Right ventricle myocardium inferior (tissue), 1 donor: ENCODE data around the gene RRM2. TPM values are rescaled to one million over a fixed set of nuclear protein-coding genes. Genes with fewer than 3 reads are reported as not detected.

Experiments
- ATAC-seq: fragments of 200-7000 bp; cut with Tn5 transposase; one replicate; pipeline ENCODE4 v1.9.1; 2020; ENCODE audit warnings: mild to moderate bottlenecking, moderate library complexity
- DNase-seq: peaks from one replicate; pipeline ENCODE4 v3.0.0; 2021; ENCODE audit errors: missing footprints
- intact Hi-C: fragments of 100-400 bp; cut with DNase I; formaldehyde crosslinking; loops from one replicate; pipeline ENCODE4 v1.11.0; 2022
- total RNA-seq: library from RNA; stranded (reverse); fragmentation: NEBNext Ultra II Directional; extraction: Animal tissue kit (Norgen Biotek cat#: 25700); gene quantifications from one replicate; pipeline ENCODE4 v1.2.1, GENCODE V29; 2021
- donor health status: DM: no; HTN: yes; CAD: no; lungs with severe emphysema.

Gene RRM2
- total RNA-seq, 1 donor from 2014 or later = 4.2 TPM

DNA sequence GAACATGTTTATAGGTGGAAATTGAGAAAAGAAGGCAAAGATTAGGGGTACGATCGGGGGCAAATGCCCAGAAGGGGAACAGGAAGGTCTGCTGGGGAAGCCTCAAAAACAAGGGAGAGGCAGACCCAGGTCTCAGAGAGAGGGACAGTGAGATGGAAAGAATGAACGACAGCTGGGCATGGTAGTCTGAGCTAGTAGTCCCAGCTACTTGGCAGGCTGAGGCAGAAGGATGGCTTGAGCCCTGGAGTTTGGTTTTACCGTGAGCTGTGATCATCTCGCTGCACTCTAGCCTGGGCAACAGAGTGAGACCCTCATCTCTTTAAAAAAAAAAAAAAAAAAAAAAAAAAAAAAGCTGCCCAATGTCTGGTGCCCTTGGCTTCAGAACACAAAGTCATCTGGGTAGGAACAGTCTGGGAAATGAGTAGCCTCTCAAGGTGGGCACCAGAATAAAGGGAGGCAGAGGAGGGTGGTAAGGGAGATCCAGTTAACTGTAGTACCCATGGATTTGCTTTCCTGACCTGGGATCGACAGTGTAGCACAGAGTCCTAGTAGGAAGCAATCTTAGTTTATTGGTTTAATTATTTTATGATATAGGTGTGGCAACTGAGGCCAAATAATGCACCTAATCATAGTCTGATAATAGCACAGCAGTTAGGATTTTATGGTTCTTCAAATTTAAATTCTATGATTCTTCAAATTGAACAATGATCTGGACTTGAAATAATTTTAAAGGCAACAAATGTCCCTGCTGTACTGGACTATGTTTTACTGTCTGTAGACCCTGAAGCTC is 3.5 kb downstream of the RRM2 start:
- no peak for DNase-seq
- intact Hi-C loops = loop anchor here (10.0 kb wide), 1 partner anchor 179 kb away; the partner anchor contains the start of gene HPCAL1
- no peak for ATAC-seq

DNA sequence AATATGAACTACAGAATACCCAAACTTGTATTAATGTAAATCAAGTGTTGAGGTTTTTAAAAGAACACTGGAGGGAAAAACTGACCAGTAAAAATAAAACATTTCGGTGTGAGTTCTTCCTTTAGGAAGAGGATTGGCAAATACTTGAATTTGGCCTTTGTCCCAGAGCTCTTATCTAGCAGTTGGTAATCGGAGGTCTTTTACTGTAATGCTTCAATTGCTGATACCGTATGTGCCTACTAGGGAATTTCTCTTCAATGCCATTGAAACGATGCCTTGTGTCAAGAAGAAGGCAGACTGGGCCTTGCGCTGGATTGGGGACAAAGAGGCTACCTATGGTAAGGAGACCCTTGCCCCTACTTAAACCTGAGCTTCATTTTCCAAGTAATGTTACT is 4.1 kb downstream of the RRM2 start:
- intact Hi-C loops = loop anchor here (10.0 kb wide), 1 partner anchor 178 kb away; the partner anchor contains the start of gene HPCAL1
- no peak for DNase-seq
- no peak for ATAC-seq

DNA sequence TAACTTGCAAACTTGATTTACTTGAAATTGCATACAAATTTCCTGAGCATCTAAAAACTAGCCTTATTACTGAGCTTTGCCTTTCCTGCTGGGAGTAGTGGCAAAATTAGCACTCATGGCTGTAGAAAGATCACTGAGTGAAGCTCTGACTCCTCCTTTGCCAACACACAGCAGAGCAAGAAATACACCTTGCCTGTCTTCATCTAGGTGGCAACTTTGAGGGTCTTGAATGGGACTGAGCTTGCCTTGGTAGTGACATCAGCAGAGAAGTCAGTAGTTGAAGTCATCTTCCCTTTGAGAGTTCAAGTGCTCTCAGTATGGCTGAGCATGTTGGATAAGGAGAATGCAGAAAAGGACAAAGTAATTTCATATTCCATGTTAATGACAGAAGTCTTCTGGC is 5.9 kb downstream of the RRM2 start:
- ATAC-seq = no peak
- intact Hi-C loops = loop anchor here (10.0 kb wide), 1 partner anchor 176 kb away; the partner anchor contains the start of gene HPCAL1
- no peak for DNase-seq

DNA sequence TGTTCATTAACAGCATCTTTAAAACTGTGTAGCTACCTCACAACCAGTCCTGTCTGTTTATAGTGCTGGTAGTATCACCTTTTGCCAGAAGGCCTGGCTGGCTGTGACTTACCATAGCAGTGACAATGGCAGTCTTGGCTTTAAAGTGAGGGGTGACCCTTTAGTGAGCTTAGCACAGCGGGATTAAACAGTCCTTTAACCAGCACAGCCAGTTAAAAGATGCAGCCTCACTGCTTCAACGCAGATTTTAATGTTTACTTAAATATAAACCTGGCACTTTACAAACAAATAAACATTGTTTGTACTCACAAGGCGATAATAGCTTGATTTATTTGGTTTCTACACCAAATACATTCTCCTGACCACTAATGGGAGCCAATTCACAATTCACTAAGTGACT is 7.0 kb downstream of the RRM2 start:
- DNase-seq (no peak), ATAC-seq (no peak)
- intact Hi-C loops = loop anchor here (10.0 kb wide), 1 partner anchor 175 kb away; the partner anchor contains the start of gene HPCAL1

DNA sequence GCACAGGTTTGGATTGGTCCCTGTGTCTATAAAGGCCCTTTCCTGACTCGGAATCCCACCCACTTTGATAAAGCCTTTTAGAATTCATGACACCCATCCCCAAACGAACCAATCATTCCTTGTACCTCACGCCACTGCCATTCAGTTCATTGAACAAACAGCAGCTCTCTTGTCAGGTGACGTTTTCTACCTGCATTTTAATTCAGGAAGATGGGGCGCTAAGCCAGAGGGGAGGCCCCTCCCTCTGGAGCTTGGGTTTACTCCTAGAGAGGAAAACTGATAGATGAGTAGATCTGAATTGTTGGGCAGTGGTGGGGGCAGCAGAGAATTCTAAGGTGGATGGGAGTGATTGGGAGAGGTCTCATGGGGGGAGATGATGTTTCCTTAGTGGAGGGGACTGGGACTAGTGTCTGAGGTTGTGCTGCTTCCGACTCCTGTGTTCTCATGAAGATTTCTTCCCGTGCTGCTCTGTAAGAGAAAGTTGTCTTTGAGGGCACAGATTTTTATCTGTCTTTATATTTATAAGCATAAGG is 9.6 kb downstream of the RRM2 start:
- DNase-seq = no peak
- intact Hi-C loops = no loop called here
- no peak for ATAC-seq

DNA sequence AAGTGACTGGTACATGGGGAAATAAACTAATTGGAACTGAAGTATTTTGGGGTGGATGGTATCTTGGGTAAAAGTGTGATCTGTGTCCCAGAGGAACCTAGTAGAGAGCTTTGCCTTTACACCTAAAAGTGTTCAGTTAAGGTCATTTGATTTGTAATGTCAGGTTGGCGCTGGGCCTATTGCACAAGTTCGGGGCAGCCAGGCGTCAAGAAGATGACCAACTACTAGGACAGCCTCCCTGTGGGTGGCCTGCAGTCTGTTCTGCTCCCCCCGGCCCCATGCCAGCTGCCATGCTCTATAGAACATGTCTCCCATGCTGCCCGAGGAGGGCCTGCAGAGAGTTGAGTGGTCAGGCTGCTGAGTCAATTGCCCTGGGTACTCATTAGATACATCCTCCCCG is 10.1 kb downstream of the RRM2 start:
- ATAC-seq = no peak
- no peak for DNase-seq
- intact Hi-C loops = no loop called here

DNA sequence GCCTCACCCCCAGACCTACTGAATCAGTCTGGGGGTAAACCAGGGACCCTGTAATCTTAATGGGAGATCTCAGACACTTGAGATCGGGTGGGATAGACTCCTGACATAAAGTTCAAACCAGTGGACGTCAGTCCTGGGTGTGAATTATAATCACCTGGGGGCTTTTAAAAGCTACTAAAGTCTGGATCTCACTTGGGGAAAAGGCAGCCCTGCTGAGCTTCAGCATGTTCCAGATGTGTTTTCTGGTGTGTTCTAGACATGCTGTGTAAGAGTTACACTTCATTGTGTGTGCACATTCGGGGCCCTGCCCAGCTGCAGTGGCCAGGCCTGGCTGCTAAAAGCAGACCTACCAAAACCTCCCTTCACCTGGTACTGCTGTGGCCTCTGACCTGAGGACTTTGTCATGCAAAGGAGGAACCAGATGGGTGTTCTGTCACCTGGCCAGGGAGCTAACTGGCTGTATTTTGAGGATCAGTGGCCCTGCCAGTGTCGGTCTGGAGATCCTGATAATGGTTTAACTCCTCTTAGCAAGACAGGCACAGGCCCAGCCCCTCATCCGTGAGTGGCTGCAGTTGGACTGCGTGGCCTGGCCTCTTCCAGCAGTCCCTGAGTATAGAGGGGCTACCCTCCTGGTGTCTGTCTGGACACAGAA is 10.6 kb downstream of the RRM2 start:
- intact Hi-C loops = no loop called here
- DNase-seq (no peak), ATAC-seq (no peak)

DNA sequence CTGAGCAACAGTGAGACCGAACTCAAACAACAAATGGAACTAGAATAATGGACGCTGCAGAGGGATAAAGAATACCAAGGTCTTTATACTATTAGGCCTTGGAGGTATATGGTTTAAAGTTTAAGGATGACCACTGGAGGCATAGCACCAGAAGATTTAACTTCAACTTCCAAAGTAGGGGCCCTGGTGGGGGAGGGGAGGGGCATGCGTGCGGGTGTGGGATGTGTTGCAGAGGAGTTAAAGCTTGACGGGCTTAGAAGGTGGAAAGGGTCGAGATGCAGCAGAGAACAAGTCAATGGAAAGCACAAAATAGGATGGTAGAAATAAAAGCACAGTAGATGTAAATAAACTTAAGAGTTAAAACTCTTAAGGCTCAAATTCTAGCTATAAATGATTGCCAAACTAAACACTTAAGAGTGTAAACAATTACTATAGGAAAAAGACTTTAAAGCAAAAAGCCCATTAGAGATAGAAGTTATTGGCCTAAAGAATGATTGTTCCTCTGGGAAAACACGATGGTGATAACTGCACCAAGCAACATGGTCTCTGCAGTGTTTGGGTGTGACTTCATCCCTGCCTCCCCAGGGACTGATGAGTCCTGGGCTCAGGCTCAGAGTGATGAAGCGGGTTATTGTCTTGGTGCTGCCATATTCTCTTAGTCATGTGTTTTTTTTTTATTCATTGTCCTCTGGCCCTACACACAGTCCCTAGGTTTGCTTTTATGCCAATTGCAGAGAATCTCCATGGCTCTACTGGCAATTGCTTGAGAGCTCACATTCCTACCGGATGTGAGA is 13.0 kb downstream of the RRM2 start:
- intact Hi-C loops = no loop called here
- ATAC-seq = peak; percentile 46
- no peak for DNase-seq

DNA sequence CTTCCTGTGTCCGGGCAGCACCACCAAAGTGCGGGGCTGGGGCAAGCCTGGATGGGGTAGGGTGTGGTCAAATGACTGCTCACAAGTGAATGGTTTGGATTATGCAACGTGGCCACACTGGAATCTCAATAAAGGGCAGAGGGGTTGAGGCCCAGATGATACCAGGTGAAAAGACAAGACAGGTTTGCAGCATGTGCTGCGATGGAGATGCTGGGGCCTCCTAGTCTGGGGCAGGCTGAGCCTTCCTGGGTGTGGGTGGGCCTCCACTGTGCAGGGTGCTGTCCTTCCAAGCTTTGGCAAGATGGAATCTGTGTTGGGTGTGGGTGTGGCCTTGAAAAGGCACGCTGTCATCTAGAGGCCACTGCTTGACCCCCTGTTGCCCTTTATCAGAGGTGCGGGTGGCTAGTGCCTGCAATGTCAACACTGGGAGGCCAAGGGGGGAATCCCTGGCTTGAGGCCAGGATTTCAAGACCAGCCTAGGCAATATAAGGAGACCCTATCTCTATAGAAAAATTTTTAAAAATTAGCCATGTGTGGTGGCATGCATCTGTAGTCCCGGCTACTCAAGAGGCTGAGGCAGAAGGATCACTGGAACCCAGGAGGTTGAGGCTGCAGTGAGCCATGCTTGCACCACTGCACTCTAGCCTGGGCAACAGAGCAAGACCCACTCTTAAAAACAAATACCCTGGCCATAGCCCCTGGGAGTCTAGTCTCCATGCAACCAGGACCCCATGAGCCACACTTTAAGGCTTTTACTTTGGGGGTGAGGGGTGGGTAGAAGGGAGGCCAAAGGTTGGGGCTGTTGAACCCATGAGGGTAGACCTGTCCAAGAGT is 13.8 kb downstream of the RRM2 start:
- DNase-seq (no peak), ATAC-seq (no peak)
- intact Hi-C loops = no loop called here

DNA sequence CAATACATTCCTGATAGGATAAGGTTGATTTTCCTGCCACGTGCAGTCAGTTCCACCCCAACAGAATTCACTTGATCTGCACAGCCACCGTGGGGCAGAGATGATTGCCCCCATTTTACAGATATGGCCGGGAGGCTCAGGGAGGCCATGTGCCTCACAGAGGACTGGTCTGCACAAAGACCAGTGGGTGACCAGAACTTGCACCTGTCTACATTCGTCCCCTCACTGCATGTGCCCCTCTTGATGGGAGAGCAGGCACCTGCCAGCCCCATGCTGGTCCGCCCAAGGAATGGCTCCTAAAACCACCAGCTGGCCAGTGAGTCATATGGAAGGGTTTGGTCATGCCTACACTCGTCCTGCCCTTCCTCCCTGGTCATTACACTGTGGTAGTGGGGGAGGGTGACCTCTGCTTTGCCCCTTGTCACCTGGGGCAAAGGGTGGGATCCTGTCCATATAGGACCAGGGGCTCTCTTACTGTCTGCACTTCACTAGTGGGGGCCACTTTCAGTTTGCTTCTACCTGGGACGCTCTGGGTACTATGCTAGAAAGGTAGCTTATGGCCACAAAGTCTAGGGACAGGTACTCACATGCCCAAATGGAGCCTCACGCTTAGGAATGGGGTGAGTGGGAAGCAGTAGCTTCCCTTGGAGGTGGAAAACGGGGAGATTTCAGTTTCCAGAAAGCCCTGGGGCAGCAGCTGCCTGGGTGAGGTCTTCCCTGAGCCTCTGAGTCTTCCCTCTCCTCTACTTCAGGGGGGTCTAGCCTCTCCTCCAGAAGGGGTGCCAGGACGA is 14.7 kb downstream of the RRM2 start:
- ATAC-seq (no peak), DNase-seq (no peak)
- intact Hi-C loops = no loop called here

DNA sequence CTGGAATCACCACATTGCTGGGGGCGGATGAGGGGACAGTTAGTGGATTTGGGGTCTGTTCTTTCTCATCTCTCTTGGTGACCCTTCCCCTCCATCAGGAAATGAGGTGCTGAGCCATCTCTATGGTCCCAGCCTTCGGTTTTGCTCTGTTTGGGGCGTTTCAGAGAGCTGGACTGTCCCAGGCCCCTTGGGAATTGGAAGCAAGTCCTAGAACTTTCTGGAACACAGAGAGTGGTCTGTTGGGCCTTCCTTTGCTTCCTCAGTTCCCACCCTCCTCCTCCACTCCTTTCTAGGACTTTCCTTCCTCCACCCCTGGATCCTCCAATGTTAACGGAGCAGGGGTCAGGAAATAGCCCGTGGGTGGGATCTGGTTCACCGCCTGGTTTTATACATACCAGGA is 17.0 kb downstream of the RRM2 start:
- ATAC-seq (no peak), DNase-seq (no peak)
- intact Hi-C loops = no loop called here

DNA sequence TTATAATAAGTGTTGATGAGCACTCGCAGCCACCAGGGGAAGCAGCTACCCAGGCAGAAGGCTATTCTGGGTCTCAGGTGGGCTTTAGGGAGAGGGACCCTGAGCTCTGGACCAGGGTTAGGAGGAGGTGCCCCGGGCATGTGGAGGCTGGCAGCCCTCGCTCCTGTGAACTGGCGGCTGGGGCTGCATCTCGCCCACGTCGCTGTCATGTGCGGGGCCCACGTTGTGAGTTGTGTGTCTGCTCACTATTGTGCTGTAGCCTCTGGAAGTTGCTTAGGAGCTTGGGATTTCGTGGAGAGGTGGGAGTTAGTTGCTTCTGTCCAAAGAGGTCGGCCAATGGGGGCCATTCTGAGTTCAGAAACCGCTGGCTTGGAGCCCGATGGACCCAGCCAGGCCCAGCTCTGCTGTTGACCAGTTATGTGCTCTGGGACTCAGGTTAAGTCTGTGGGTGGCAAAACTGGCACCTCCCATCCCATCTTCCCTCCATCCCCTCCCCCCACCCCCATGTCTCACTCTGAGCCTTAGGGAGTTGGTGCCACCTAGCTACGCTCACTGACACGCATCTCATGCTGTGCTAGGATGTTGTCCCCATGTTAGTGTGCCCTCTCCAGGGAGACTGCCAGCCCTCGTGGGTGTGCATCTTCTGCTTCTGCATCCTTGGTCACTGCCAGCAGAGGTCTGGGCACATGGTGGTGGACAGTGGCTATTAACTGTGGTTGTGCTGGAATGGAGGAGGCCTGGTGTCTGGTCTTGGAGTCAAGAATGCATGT is 18.5 kb downstream of the RRM2 start:
- intact Hi-C loops = loop anchor here (5.0 kb wide), 1 partner anchor 266 kb away; no protein-coding TSS in a partner anchor
- no peak for ATAC-seq

DNA sequence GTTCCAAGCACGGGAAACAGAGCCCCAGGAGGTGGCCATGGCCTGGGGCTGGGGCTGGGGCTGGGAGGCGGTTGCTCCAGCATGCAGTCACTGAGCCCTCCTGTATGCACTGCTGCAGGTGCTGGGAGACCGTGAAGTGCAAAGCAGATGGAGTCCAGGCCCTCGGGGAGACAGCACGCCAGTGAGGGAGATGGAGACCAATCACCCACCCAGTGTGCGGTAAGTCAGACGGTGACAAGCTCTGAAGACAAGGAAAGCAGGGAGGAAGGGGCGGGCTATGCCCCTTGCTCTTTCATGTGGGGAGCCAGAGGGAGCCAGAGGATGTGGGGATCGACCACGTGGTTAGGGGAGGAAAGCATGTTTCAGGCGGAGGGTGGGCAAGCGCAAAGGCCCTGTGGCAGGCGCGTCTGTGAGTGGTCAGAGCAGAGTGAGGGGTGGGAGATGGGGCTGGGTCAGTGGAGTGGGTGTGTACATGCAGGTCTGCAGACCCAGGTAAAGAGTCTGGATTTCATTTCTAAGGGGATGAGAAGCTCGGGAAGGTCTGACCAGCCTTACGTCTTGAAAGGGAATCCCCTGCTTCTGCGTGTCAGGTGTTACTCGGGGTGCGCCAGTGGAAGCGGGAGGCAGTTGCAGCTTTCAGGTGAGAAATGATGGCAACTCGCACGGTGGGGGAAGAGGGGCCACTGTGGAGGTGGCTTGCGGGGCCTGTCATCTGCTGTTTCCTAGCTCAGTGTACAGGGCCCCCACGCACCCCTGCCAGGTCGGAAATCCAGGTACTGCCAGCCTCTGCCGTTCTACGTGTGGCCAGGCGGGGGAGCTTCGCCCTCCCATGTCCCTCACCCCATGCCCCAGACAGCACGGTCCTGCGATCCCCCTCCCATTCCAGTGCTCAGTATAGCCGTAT is 19.4 kb downstream of the RRM2 start:
- ATAC-seq = peak; percentile 53
- peak; percentile 73 for DNase-seq
- intact Hi-C loops = loop anchor here (5.0 kb wide), 1 partner anchor 265 kb away; no protein-coding TSS in a partner anchor

More for the DNA sequence above, 18.5 kb downstream of the RRM2 start:
- DNase-seq = no peak

DNA sequence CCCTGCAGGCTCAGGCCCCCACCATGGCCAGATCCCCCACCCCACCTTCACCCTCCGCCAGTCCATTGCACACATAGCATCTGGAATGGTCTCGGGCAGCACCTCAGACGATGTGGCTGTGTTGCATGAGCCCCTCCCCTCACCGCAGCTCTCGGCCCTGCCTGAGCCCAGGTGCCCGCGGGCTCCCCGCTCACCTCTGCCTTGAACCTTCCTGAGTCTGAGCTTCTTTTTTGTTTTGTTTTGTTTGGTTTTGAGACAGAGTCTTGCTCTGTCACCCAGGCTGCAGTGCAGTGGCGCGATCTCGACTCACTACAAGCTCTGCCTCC is 20.1 kb downstream of the RRM2 start:
- no peak for ATAC-seq
- intact Hi-C loops = loop anchor here (5.0 kb wide), 1 partner anchor 265 kb away; no protein-coding TSS in a partner anchor
- no peak for DNase-seq

DNA sequence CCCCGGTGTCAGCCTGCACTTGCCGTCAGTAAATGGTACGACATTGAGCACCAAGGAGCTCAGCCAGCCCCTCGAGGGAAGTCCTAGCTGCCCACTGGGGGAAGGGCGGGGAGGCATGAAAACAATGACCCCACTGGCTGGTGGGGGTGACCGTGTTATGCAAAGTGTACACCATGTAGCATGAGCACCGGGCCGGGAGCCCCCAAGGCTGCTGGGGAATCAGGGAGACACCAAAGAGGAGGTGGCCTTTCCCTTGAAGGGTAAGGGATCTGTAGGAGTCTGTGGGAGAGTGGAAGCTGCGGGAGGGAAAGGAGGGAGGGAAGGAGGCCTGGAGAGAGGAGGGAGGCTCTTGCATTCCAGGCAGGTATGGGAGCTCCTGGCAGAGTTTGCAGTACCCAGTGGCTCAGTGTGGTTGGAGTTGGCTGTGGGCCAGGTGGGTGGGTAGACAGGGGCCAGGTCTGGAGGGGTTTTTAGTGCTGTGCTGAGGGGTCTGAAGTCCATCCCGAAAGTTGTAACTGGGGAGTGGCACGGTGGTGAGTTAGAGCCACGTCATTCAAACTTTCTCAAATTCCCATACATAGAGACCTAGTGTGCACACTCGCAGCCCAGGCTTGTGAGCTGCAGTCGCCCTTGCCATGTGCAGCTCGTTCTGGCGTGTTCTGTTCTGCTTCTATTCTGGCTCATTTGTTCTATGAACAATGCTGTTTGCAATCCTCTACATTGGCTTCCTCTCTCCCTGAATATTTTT is 22.4 kb downstream of the RRM2 start:
- intact Hi-C loops = loop anchor here (5.0 kb wide), 1 partner anchor 262 kb away; no protein-coding TSS in a partner anchor
- DNase-seq (no peak), ATAC-seq (peak; percentile 47)
